Mesenchymal stem cell (in vitro differentiated cells and primary cell): Measurements from ENCODE around the gene SLC2A9.

ENCODE experiments used
- DNase-seq: peaks from one replicate; pipeline ENCODE4 v3.0.0-alpha.2; 2013
- H2AFZ ChIP-seq: one replicate; pipeline ENCODE4 v1.6.1; 2013; ENCODE audit warnings: low read depth, mild to moderate bottlenecking, control low read depth, inconsistent platforms, low read length, moderate library complexity
- H2AK5ac ChIP-seq: 2 replicates; pipeline ENCODE4 v1.6.1; 2013; ENCODE audit warnings: low read length, moderate library complexity, mild to moderate bottlenecking, inconsistent platforms; ENCODE audit not compliant: severe bottlenecking
- H2BK120ac ChIP-seq: one replicate; pipeline ENCODE4 v1.6.1; 2013; ENCODE audit warnings: low read depth, mild to moderate bottlenecking, inconsistent platforms, low read length, moderate library complexity
- H2BK12ac ChIP-seq, 2 experiments: one replicate each; pipeline ENCODE4 v1.6.1; 2013; ENCODE audit warnings: inconsistent platforms in 2 of 2, low read length in 2 of 2, mild to moderate bottlenecking in 2 of 2, moderate library complexity in 2 of 2, control low read depth in 1 of 2
- H2BK15ac ChIP-seq: one replicate; pipeline ENCODE4 v1.6.1; 2013; ENCODE audit warnings: mild to moderate bottlenecking, low read depth, inconsistent platforms; ENCODE audit not compliant: poor library complexity, severe bottlenecking
- H2BK5ac ChIP-seq: 2 replicates; pipeline ENCODE4 v1.6.1; 2013; ENCODE audit warnings: low read depth, mild to moderate bottlenecking, low read length, control low read depth, inconsistent platforms; ENCODE audit not compliant: poor library complexity, severe bottlenecking
- H3K14ac ChIP-seq, 2 experiments: one replicate each; pipeline ENCODE4 v1.6.1; 2013; ENCODE audit warnings: inconsistent platforms in 2 of 2, low read length in 2 of 2, control low read depth in 1 of 2, mild to moderate bottlenecking in 1 of 2, moderate library complexity in 1 of 2
- H3K18ac ChIP-seq, 2 experiments: one replicate each; pipeline ENCODE4 v1.6.1; 2013; ENCODE audit warnings: inconsistent platforms in 2 of 2, low read length in 2 of 2, control low read depth in 1 of 2, low read depth in 1 of 2, mild to moderate bottlenecking in 1 of 2
- H3K23ac ChIP-seq, 2 experiments: one replicate each; pipeline ENCODE4 v1.6.1; 2013; ENCODE audit warnings: inconsistent platforms in 2 of 2, low read length in 2 of 2, mild to moderate bottlenecking in 2 of 2, moderate library complexity in 2 of 2, control low read depth in 1 of 2
- H3K27ac ChIP-seq: 2 replicates; pipeline ENCODE4 v1.5.1; 2013; ENCODE audit warnings: mild to moderate bottlenecking, moderate library complexity, low read length, control low read depth, inconsistent platforms; ENCODE audit not compliant: poor library complexity, severe bottlenecking
- H3K27me3 ChIP-seq, 2 experiments: 2 replicates each; pipeline versions ENCODE4 v1.6.1 to v1.7.0; 2013; ENCODE audit warnings: low read length in 2 of 2, mild to moderate bottlenecking in 2 of 2, moderate library complexity in 2 of 2, control low read depth in 1 of 2, inconsistent platforms in 1 of 2; ENCODE audit not compliant: control insufficient read depth in 1 of 2, insufficient read depth in 1 of 2
- H3K36me3 ChIP-seq, 2 experiments: 2 replicates each; pipeline versions ENCODE4 v1.6.1 to v1.7.0; 2013; ENCODE audit warnings: low read length in 2 of 2, control low read depth in 1 of 2, inconsistent platforms in 1 of 2, low read depth in 1 of 2, mild to moderate bottlenecking in 1 of 2; ENCODE audit not compliant: insufficient read depth in 2 of 2, control insufficient read depth in 1 of 2
- H3K4ac ChIP-seq, 2 experiments: one replicate each; pipeline ENCODE4 v1.6.1; 2013; ENCODE audit warnings: inconsistent platforms in 2 of 2, low read length in 2 of 2, mild to moderate bottlenecking in 2 of 2, moderate library complexity in 2 of 2, control low read depth in 1 of 2, low read depth in 1 of 2
- H3K4me1 ChIP-seq: 2 replicates; pipeline ENCODE4 v1.6.1; 2013; ENCODE audit warnings: low read depth, low read length, control low read depth; ENCODE audit not compliant: control insufficient read depth, insufficient read depth
- H3K4me2 ChIP-seq: 2 replicates; pipeline ENCODE4 v1.6.1; 2013; ENCODE audit warnings: low read length, mild to moderate bottlenecking, inconsistent platforms; ENCODE audit not compliant: poor library complexity, severe bottlenecking
- H3K4me3 ChIP-seq, 2 experiments: 2 replicates each; pipeline versions ENCODE4 v1.5.1 to v1.7.0; 2013; ENCODE audit warnings: low read length in 2 of 2, mild to moderate bottlenecking in 2 of 2, control low read depth in 1 of 2, low read depth in 1 of 2; ENCODE audit not compliant: insufficient read depth in 1 of 2
- H3K79me1 ChIP-seq: replicated peaks from 2 replicates; pipeline ENCODE4 v1.6.1; 2013; ENCODE audit warnings: mild to moderate bottlenecking, control low read depth, low read length, inconsistent platforms; ENCODE audit not compliant: poor library complexity, severe bottlenecking
- H3K9ac ChIP-seq: 2 replicates; pipeline ENCODE4 v1.7.0; 2013; ENCODE audit warnings: mild to moderate bottlenecking, low read length, moderate library complexity
- H3K9me3 ChIP-seq: 2 replicates; pipeline ENCODE4 v1.7.0; 2013; ENCODE audit warnings: mild to moderate bottlenecking, low read length; ENCODE audit not compliant: control insufficient read depth
- H4K8ac ChIP-seq: one replicate; pipeline ENCODE4 v1.6.1; 2013; ENCODE audit warnings: inconsistent platforms, mild to moderate bottlenecking, low read length, moderate library complexity
- H4K91ac ChIP-seq: one replicate; pipeline ENCODE4 v1.6.1; 2013; ENCODE audit warnings: mild to moderate bottlenecking, low read length, inconsistent platforms
- WGBS: methylation state at CpG from one replicate; pipeline ENCODE4 v1.1.7; 2013; ENCODE audit warnings: mixed read lengths; 5-methylcytosine and 5-hydroxymethylcytosine counted together

SLC2A9 gene

DNA sequence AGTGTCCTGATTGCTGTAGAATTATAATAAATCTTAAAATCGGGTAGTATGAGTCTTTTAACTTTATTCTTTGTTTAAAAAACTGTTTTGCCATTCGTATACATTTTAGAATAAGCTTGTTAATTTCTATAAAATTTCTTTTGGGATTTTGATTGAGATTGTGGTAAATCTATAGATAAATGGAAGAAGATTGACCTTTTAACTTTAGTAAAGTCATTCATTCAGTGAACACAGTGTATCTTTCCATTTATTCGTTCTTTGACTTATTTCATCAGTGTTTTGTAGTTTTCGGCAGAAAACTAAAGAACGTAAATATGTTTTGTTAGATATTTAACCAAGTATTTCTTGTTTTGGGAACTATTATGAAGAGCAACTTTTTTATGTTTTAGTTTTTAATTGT, 201.0 kb downstream of the SLC2A9 start:
- H4K91ac ChIP-seq, result no peak overlapping the region
- H3K4ac ChIP-seq, result no peak overlapping the region
- no peaks in the 10 kb centered on the region for H3K79me1 ChIP-seq
- no peak overlapping the region for H3K4me2 ChIP-seq
- H2BK5ac ChIP-seq, result no peak overlapping the region
- peaks cover 6% of the 10 kb centered on the region for H3K9me3 ChIP-seq
- no peak overlapping the region for H2BK120ac ChIP-seq
- H3K4me3 ChIP-seq, result no peak overlapping the region
- H2AFZ ChIP-seq, result no peak overlapping the region
- no peak for DNase-seq
- H3K27ac ChIP-seq, result no peak overlapping the region
- no peak overlapping the region for H2BK12ac ChIP-seq
- no peak overlapping the region for H2AK5ac ChIP-seq
- H4K8ac ChIP-seq, result no peak overlapping the region
- no peak overlapping the region for H3K18ac ChIP-seq
- no CpG with 5 or more reads among the region's 5 CpGs for WGBS
- no peak overlapping the region for H3K14ac ChIP-seq
- no peaks in the 10 kb centered on the region for H3K36me3 ChIP-seq
- no peak overlapping the region for H3K23ac ChIP-seq
- H3K27me3 ChIP-seq, result no peaks in the 10 kb centered on the region
- H3K9ac ChIP-seq, result no peak overlapping the region
- H2BK15ac ChIP-seq, result no peak overlapping the region
- H3K4me1 ChIP-seq, result no peaks in the 10 kb centered on the region

- no peak overlapping the region for H3K4ac ChIP-seq
- WGBS, result 68% methylated on average over 2 of the region's 3 CpGs
- no peak overlapping the region for H2AK5ac ChIP-seq
- no peak overlapping the region for H3K27ac ChIP-seq
- peaks cover 6% of the 10 kb centered on the region for H3K9me3 ChIP-seq
- H2BK5ac ChIP-seq, result no peak overlapping the region
- no peak overlapping the region for H2BK120ac ChIP-seq
- no peak overlapping the region for H3K14ac ChIP-seq
- no peak overlapping the region for H2AFZ ChIP-seq
- no peak overlapping the region for H3K9ac ChIP-seq
- H4K91ac ChIP-seq, result no peak overlapping the region
- H4K8ac ChIP-seq, result no peak overlapping the region
- no peak overlapping the region for H2BK12ac ChIP-seq
- no peak for DNase-seq
- H3K23ac ChIP-seq, result no peak overlapping the region
- no peaks in the 10 kb centered on the region for H3K36me3 ChIP-seq
- H3K4me3 ChIP-seq, result no peak overlapping the region
- no peaks in the 10 kb centered on the region for H3K27me3 ChIP-seq
- H3K4me2 ChIP-seq, result no peak overlapping the region
- no peak overlapping the region for H3K18ac ChIP-seq
- H2BK15ac ChIP-seq, result no peak overlapping the region
- no peaks in the 10 kb centered on the region for H3K79me1 ChIP-seq
- H3K4me1 ChIP-seq, result no peaks in the 10 kb centered on the region
Observed at GRCh38 chr4:9816285-9816684, 205.0 kb downstream of the SLC2A9 start.

DNA sequence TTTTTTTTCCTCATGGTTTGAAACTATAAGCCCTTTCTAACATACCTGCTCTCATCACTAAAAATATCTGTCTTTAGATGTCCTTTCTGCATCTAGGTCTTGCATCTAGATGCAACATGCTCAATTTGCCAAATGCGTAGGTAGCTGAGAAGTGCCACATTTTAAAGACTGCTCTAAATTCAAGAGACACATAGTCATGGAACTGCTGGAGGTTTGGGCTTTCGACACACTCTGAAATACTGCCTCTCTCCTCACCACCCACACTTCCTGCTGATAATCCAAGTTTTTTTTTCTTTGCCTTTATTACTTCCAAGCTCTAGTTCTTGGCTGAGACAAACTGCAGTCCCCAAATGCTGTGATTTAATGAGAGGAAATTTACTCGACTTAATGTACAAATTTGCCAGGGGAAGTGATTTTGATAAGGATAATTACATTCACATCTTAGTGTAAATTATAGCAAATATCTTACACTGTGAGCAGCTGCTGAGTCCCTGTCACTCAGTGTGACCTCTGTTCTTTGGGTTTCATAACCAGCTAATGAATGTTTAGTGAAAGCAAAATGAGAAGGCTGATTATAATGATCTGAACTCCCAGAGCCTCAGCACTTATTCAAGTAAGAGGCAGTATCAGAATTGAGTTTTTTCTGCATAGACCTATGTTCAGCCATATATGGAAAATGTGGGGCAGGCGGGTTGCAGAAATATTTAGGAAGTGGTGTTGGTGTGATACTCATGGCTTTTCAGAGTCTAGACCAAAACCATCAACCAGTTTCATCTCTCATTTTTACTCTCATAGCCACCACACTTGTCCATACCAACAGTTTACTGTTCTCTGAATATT, 208.6 kb downstream of the SLC2A9 start:
- H3K9ac ChIP-seq, result no peak overlapping the region
- no peak overlapping the region for H3K14ac ChIP-seq
- H2BK5ac ChIP-seq, result no peak overlapping the region
- H2BK12ac ChIP-seq, result no peak overlapping the region
- H3K23ac ChIP-seq, result no peak overlapping the region
- no peak overlapping the region for H4K8ac ChIP-seq
- no peaks in the 10 kb centered on the region for H3K4me1 ChIP-seq
- H4K91ac ChIP-seq, result no peak overlapping the region
- H3K27ac ChIP-seq, result no peak overlapping the region
- no peaks in the 10 kb centered on the region for H3K27me3 ChIP-seq
- no peak overlapping the region for H3K4me2 ChIP-seq
- H2BK15ac ChIP-seq, result no peak overlapping the region
- H2BK120ac ChIP-seq, result no peak overlapping the region
- no peak overlapping the region for H3K4ac ChIP-seq
- WGBS, result 50% methylated on average over 3 of the region's 4 CpGs
- H3K18ac ChIP-seq, result no peak overlapping the region
- DNase-seq, result no peak
- no peak overlapping the region for H2AFZ ChIP-seq
- no peaks in the 10 kb centered on the region for H3K79me1 ChIP-seq
- no peaks in the 10 kb centered on the region for H3K9me3 ChIP-seq
- no peak overlapping the region for H3K4me3 ChIP-seq
- H2AK5ac ChIP-seq, result no peak overlapping the region
- H3K36me3 ChIP-seq, result no peaks in the 10 kb centered on the region

GRCh38 chr4:9811806-9812205, 209.5 kb downstream of the SLC2A9 start:
- H3K36me3 ChIP-seq, result no peaks in the 10 kb centered on the region
- H3K4me2 ChIP-seq, result no peak overlapping the region
- H2BK120ac ChIP-seq, result no peak overlapping the region
- DNase-seq, result no peak
- no peak overlapping the region for H3K18ac ChIP-seq
- no peak overlapping the region for H3K23ac ChIP-seq
- no peaks in the 10 kb centered on the region for H3K9me3 ChIP-seq
- no peak overlapping the region for H3K9ac ChIP-seq
- no peak overlapping the region for H3K4ac ChIP-seq
- H2BK12ac ChIP-seq, result no peak overlapping the region
- H4K91ac ChIP-seq, result no peak overlapping the region
- no peak overlapping the region for H2BK5ac ChIP-seq
- WGBS, result 69% methylated on average over 2 of the region's 3 CpGs
- H3K27ac ChIP-seq, result no peak overlapping the region
- H4K8ac ChIP-seq, result no peak overlapping the region
- no peak overlapping the region for H2AFZ ChIP-seq
- H2BK15ac ChIP-seq, result no peak overlapping the region
- H3K4me3 ChIP-seq, result no peak overlapping the region
- H3K4me1 ChIP-seq, result no peaks in the 10 kb centered on the region
- H2AK5ac ChIP-seq, result no peak overlapping the region
- no peaks in the 10 kb centered on the region for H3K79me1 ChIP-seq
- no peaks in the 10 kb centered on the region for H3K27me3 ChIP-seq
- H3K14ac ChIP-seq, result no peak overlapping the region
